ENCODE measurements around the gene LRP1B. TPM values are rescaled to one million over a fixed set of nuclear protein-coding genes. Genes with fewer than 3 reads are reported as not detected.

The LRP1B gene
- total and polyA plus RNA-seq, 2 of the 8 experiments (the other 6 are each of a cell fraction or from before 2014, with no cell fraction given): 0.03 TPM; not detected in 1

DNA sequence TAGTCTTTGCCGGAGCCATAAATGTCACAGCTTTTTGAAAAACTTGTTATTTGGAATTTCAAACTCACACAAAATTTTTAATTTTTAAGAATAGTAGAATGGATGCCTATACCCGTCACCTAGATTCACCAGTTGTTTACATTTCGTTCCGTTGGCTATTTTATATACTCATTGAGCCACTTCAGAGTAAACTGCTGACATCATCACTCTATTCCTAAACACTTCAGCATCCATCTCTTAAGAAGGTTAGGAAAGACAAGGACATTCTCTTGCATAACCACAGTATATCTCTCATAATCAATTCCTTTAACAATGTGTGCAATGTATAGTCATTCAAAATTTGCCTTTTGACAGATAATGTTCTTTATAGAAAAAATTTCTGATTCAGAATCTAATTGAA is 1065.8 kb downstream of the LRP1B start (continued):
- TF ChIP-seq CHD7 (IDR thresholded peaks at IDR 0.05; ENCODE audit: insufficient replicate concordance, low read length): no peak
- TF ChIP-seq, protein P1, sequence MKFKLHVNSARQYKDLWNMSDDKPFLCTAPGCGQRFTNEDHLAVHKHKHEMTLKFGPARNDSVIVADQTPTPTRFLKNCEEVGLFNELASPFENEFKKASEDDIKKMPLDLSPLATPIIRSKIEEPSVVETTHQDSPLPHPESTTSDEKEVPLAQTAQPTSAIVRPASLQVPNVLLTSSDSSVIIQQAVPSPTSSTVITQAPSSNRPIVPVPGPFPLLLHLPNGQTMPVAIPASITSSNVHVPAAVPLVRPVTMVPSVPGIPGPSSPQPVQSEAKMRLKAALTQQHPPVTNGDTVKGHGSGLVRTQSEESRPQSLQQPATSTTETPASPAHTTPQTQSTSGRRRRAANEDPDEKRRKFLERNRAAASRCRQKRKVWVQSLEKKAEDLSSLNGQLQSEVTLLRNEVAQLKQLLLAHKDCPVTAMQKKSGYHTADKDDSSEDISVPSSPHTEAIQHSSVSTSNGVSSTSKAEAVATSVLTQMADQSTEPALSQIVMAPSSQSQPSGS (IDR thresholded peaks at IDR 0.05; ENCODE audit: low read length): no peak

Measured in H1 (cell line).